ENCODE results near the gene PDE4D.
A peak's percentile ranks its signal among the peaks of the same experiment; 100 is the strongest.
"Not testable (repeated sequence)": the region's sequence is repeated elsewhere in the genome, so short reads cannot be mapped to it uniquely, and the experiment has no call there.

Gene PDE4D

GRCh38 chr5:59575648-59576445 is 317.7 kb downstream of the PDE4D start:
- no peak for DNase-seq

- DNase-seq, result not testable (repeated sequence)
These were observed 320.0 kb downstream of the PDE4D start for GRCh38 chr5:59573509-59573908.

GRCh38 chr5:59571067-59571466 is 322.5 kb downstream of the PDE4D start:
- DNase-seq, result no peak

GRCh38 chr5:59569608-59570334 is 323.8 kb downstream of the PDE4D start:
- no peak for DNase-seq

- DNase-seq, result no peak
These were observed 324.4 kb downstream of the PDE4D start for GRCh38 chr5:59569158-59569557.

GRCh38 chr5:59568161-59568560 is 325.4 kb downstream of the PDE4D start:
- DNase-seq, result no peak

- DNase-seq, result no peak
These were observed 328.0 kb downstream of the PDE4D start for GRCh38 chr5:59565551-59565950.

- DNase-seq, result no peak
These were observed 328.6 kb downstream of the PDE4D start for GRCh38 chr5:59564895-59565294.

GRCh38 chr5:59562756-59563389 is 330.7 kb downstream of the PDE4D start:
- no peak for DNase-seq

- DNase-seq, result no peak
These were observed 333.0 kb downstream of the PDE4D start for GRCh38 chr5:59560553-59560952.

- no peak for DNase-seq
These were observed 333.7 kb downstream of the PDE4D start for GRCh38 chr5:59559847-59560246.

GRCh38 chr5:59559323-59559722 is 334.2 kb downstream of the PDE4D start:
- no peak for DNase-seq

- no peak for DNase-seq
These were observed 335.0 kb downstream of the PDE4D start for GRCh38 chr5:59558501-59558900.

GRCh38 chr5:59557572-59557971 is 336.0 kb downstream of the PDE4D start:
- no peak for DNase-seq

- no peak for DNase-seq
These were observed 337.9 kb downstream of the PDE4D start for GRCh38 chr5:59555596-59555995.

GRCh38 chr5:59554501-59554900 is 339.0 kb downstream of the PDE4D start:
- DNase-seq, result no peak

GRCh38 chr5:59553992-59554391 is 339.5 kb downstream of the PDE4D start:
- DNase-seq, result no peak

GRCh38 chr5:59548807-59549357 is 344.6 kb downstream of the PDE4D start:
- peak; percentile 64 for DNase-seq

- no peak for DNase-seq
These were observed 345.8 kb downstream of the PDE4D start for GRCh38 chr5:59547731-59548130.

- DNase-seq, result no peak
These were observed 349.0 kb downstream of the PDE4D start for GRCh38 chr5:59544573-59544972.

- peak; percentile 40 for DNase-seq
These were observed 349.6 kb downstream of the PDE4D start for GRCh38 chr5:59543821-59544442.

- DNase-seq, result peak; percentile 51
These were observed 350.4 kb downstream of the PDE4D start for GRCh38 chr5:59542851-59543820.

Data from DMS79 (cell line).